Loucy (cell line): ENCODE results near the gene PKD2.

ENCODE experiments used
- H2AFZ ChIP-seq: fragments of 200-600 bp; sonication (generic); 2 replicates; pipeline ENCODE4 v1.6.0; 2016; ENCODE audit warnings: antibody characterized with exemption, mild to moderate bottlenecking, low read length, moderate library complexity
- H3F3A ChIP-seq: fragments of 200-600 bp; 2 replicates; pipeline ENCODE4 v1.6.0; 2016; ENCODE audit warnings: antibody characterized with exemption, low read depth, mild to moderate bottlenecking
- H3K27me3 ChIP-seq: fragments of 200-600 bp; sonication (generic); 2 replicates; pipeline ENCODE4 v1.6.1; 2014; ENCODE audit warnings: low read length, mild to moderate bottlenecking; ENCODE audit not compliant: insufficient read depth, poor library complexity, severe bottlenecking
- H3K36me3 ChIP-seq: fragments of 200-600 bp; sonication (generic); 2 replicates; pipeline ENCODE4 v1.6.1; 2016; ENCODE audit warnings: low read length; ENCODE audit not compliant: insufficient read depth
- H3K4me1 ChIP-seq: fragments of 200-600 bp; sonication (generic); 2 replicates; pipeline ENCODE4 v1.5.1; 2014; ENCODE audit warnings: low read length, mild to moderate bottlenecking; ENCODE audit not compliant: insufficient read depth, poor library complexity, severe bottlenecking
- H3K4me2 ChIP-seq: fragments of 200-600 bp; sonication (generic); 2 replicates; pipeline ENCODE4 v1.6.0; 2014; ENCODE audit warnings: antibody characterized with exemption, low read length, low read depth, mild to moderate bottlenecking; ENCODE audit not compliant: poor library complexity, severe bottlenecking
- H3K4me3 ChIP-seq: fragments of 200-600 bp; sonication (generic); 2 replicates; pipeline ENCODE4 v1.5.1; 2014; ENCODE audit warnings: low read length, mild to moderate bottlenecking, mixed read lengths; ENCODE audit not compliant: poor library complexity, severe bottlenecking
- H3K79me2 ChIP-seq: fragments of 200-600 bp; sonication (generic); 2 replicates; pipeline ENCODE4 v1.6.1; 2014; ENCODE audit warnings: low read length; ENCODE audit not compliant: insufficient read depth
- H3K9ac ChIP-seq: fragments of 200-600 bp; sonication (generic); 2 replicates; pipeline ENCODE4 v1.6.0; 2014; ENCODE audit warnings: mild to moderate bottlenecking, low read depth, low read length, moderate library complexity; ENCODE audit not compliant: poor library complexity, severe bottlenecking
- H3K9me2 ChIP-seq: fragments of 200-600 bp; sonication (generic); replicated peaks from 2 replicates; pipeline ENCODE4 v1.6.1; 2016; ENCODE audit warnings: low read depth, low read length, mixed read lengths
- H3K9me3 ChIP-seq: fragments of 200-600 bp; sonication (generic); 2 replicates; pipeline ENCODE4 v1.6.1; 2014; ENCODE audit warnings: mild to moderate bottlenecking, antibody characterized with exemption, low read length, low read depth; ENCODE audit not compliant: insufficient read depth
- H4K20me1 ChIP-seq: fragments of 200-600 bp; sonication (generic); 2 replicates; pipeline ENCODE4 v1.6.0; 2014; ENCODE audit warnings: antibody characterized with exemption, low read length, mild to moderate bottlenecking; ENCODE audit not compliant: insufficient read depth, poor library complexity, severe bottlenecking
- CTCF ChIP-seq: fragments of 200-600 bp; sonication (generic); conservative IDR thresholded peaks from 2 replicates; pipeline ENCODE4 v1.5.1; 2014; ENCODE audit warnings: mild to moderate bottlenecking, antibody characterized with exemption, low read length
- EZH2phosphoT487 ChIP-seq: fragments of 200-600 bp; IDR thresholded peaks from 2 replicates; pipeline ENCODE4 v1.6.1; 2018; ENCODE audit warnings: antibody characterized with exemption, mild to moderate bottlenecking, moderate library complexity, borderline replicate concordance

PKD2 gene

GRCh38 chr4:88005946-88006345, 1.5 kb upstream of the PKD2 start:
- Histone ChIP-seq H3K9ac (no peak overlapping the region), H4K20me1 (peaks cover 23% of the 10 kb centered on the region), H3K79me2 (peaks cover 31% of the 10 kb centered on the region), H3K4me2 (no peak overlapping the region), H3K9me3 (no peaks in the 10 kb centered on the region), H3K9me2 (no peaks in the 10 kb centered on the region), H3F3A (no peaks in the 10 kb centered on the region), H3K4me3 (no peak overlapping the region), H3K36me3 (no peaks in the 10 kb centered on the region), H2AFZ (no peak overlapping the region), H3K27me3 (no peaks in the 10 kb centered on the region), H3K4me1 (peaks cover 19% of the 10 kb centered on the region)
- TF ChIP-seq CTCF, result no peak
- TF ChIP-seq EZH2phosphoT487, result no peak

GRCh38 chr4:88006956-88007303, 505 bp upstream of the PKD2 start:
- H3K79me2 ChIP-seq, result peaks cover 41% of the 10 kb centered on the region
- H3K27me3 ChIP-seq, result no peaks in the 10 kb centered on the region
- TF ChIP-seq CTCF (no peak), EZH2phosphoT487 (no peak)
- H4K20me1 ChIP-seq, result peaks cover 32% of the 10 kb centered on the region
- H3K4me1 ChIP-seq, result peaks cover 29% of the 10 kb centered on the region
- no peaks in the 10 kb centered on the region for H3K36me3 ChIP-seq
- peak overlapping the region; percentile 89 for H3K4me3 ChIP-seq
- no peak overlapping the region for H3K9ac ChIP-seq
- H3F3A ChIP-seq, result no peaks in the 10 kb centered on the region
- H3K9me2 ChIP-seq, result no peaks in the 10 kb centered on the region
- peak overlapping the region; percentile 58 for H3K4me2 ChIP-seq
- peak overlapping the region; percentile 76 for H2AFZ ChIP-seq
- H3K9me3 ChIP-seq, result no peaks in the 10 kb centered on the region

GRCh38 chr4:88008122-88008742, 797 bp downstream of the PKD2 start:
- Histone ChIP-seq H3K36me3 (no peaks in the 10 kb centered on the region), H3K4me2 (peak overlapping the region; percentile 86), H3F3A (no peaks in the 10 kb centered on the region), H3K27me3 (no peaks in the 10 kb centered on the region), H3K9ac (peak overlapping the region; percentile 77), H3K9me3 (no peaks in the 10 kb centered on the region), H3K79me2 (peaks cover 54% of the 10 kb centered on the region), H3K9me2 (no peaks in the 10 kb centered on the region), H4K20me1 (peaks cover 37% of the 10 kb centered on the region), H3K4me1 (peaks cover 42% of the 10 kb centered on the region), H3K4me3 (peak overlapping the region; percentile 89), H2AFZ (peak overlapping the region; percentile 50)
- TF ChIP-seq CTCF (no peak), EZH2phosphoT487 (no peak)
